HL-60/S4 treated with retinoic acid at 250 ng/mL for 4 days and 3 days (cell line): Measurements from ENCODE around the gene AFG3L2.

Source experiments
- in situ Hi-C: fragments of 300-500 bp; cut with MboI; formaldehyde crosslinking; loops from 2 replicates; pipeline ENCODE4 v1.7.0; 2022; ENCODE audit warnings: low sequenced_read_pairs

The AFG3L2 gene

GRCh38 chr18:12366379-12366778 is 10.6 kb downstream of the AFG3L2 start:
- in situ Hi-C loops = no loop called here

- in situ Hi-C loops = no loop called here
These were observed 14.4 kb downstream of the AFG3L2 start for GRCh38 chr18:12362473-12363174.

GRCh38 chr18:12361770-12362378 is 15.2 kb downstream of the AFG3L2 start:
- in situ Hi-C loops = no loop called here

GRCh38 chr18:12359515-12359927 is 17.5 kb downstream of the AFG3L2 start:
- in situ Hi-C loops = no loop called here

GRCh38 chr18:12352188-12352587 is 24.8 kb downstream of the AFG3L2 start:
- in situ Hi-C loops = no loop called here

- in situ Hi-C loops = loop anchor here (25.0 kb wide), 1 partner anchor 111 kb away; no protein-coding TSS in a partner anchor
These were observed 29.1 kb downstream of the AFG3L2 start for GRCh38 chr18:12347895-12348294.

GRCh38 chr18:12346240-12346565 is 30.8 kb downstream of the AFG3L2 start:
- in situ Hi-C loops = loop anchor here (25.0 kb wide), 1 partner anchor 109 kb away; no protein-coding TSS in a partner anchor

GRCh38 chr18:12345491-12346239 is 31.4 kb downstream of the AFG3L2 start:
- in situ Hi-C loops = loop anchor here (25.0 kb wide), 1 partner anchor 108 kb away; no protein-coding TSS in a partner anchor

- in situ Hi-C loops = loop anchor here (25.0 kb wide), 1 partner anchor 105 kb away; no protein-coding TSS in a partner anchor
These were observed 34.4 kb downstream of the AFG3L2 start for GRCh38 chr18:12342661-12343060.

GRCh38 chr18:12340945-12341660 is 35.9 kb downstream of the AFG3L2 start:
- in situ Hi-C loops = loop anchor here (25.0 kb wide), 1 partner anchor 104 kb away; no protein-coding TSS in a partner anchor

- in situ Hi-C loops = loop anchor here (25.0 kb wide), 1 partner anchor 101 kb away; no protein-coding TSS in a partner anchor
These were observed 38.6 kb downstream of the AFG3L2 start for GRCh38 chr18:12338382-12338781.

GRCh38 chr18:12336887-12337286 is 40.1 kb downstream of the AFG3L2 start:
- in situ Hi-C loops = loop anchor here (25.0 kb wide), 1 partner anchor 100 kb away; no protein-coding TSS in a partner anchor

- in situ Hi-C loops = loop anchor here (25.0 kb wide), 1 partner anchor 99 kb away; no protein-coding TSS in a partner anchor
These were observed 40.8 kb downstream of the AFG3L2 start for GRCh38 chr18:12336171-12336613.

GRCh38 chr18:12335503-12335902 is 41.5 kb downstream of the AFG3L2 start:
- in situ Hi-C loops = loop anchor here (25.0 kb wide), 1 partner anchor 98 kb away; no protein-coding TSS in a partner anchor

- in situ Hi-C loops = loop anchor here (25.0 kb wide), 1 partner anchor 98 kb away; no protein-coding TSS in a partner anchor
These were observed 42.2 kb downstream of the AFG3L2 start for GRCh38 chr18:12334863-12335262.

- in situ Hi-C loops = loop anchor here (25.0 kb wide), 1 partner anchor 97 kb away; no protein-coding TSS in a partner anchor
These were observed 42.6 kb downstream of the AFG3L2 start for GRCh38 chr18:12334366-12334808.

GRCh38 chr18:12333506-12334290 is 43.3 kb downstream of the AFG3L2 start:
- in situ Hi-C loops = loop anchor here (25.0 kb wide), 1 partner anchor 96 kb away; no protein-coding TSS in a partner anchor

- in situ Hi-C loops = loop anchor here (25.0 kb wide), 1 partner anchor 93 kb away; no protein-coding TSS in a partner anchor
These were observed 46.3 kb downstream of the AFG3L2 start for GRCh38 chr18:12330766-12331165.

GRCh38 chr18:12329125-12329698 is 47.8 kb downstream of the AFG3L2 start:
- in situ Hi-C loops = loop anchor here (25.0 kb wide), 1 partner anchor 92 kb away; no protein-coding TSS in a partner anchor
